BLaER1 treated with 17β-estradiol and CSF1 and Interleukin-3, amounts not matched to agents 10 nM and 100 nM (cell line): Measurements from ENCODE around the gene EYA3.
"Not testable (repeated sequence)": the region's sequence is repeated elsewhere in the genome, so short reads cannot be mapped to it uniquely, and the experiment has no call there.

Source experiments
- H3K27ac ChIP-seq, 11 experiments: shearing (Covaris generic); formaldehyde crosslinking; 2 replicates each; pipeline ENCODE4 v1.8.1; 2022
- H3K27me3 ChIP-seq, 11 experiments: shearing (Covaris generic); formaldehyde crosslinking; 2 replicates each; pipeline ENCODE4 v1.8.1; 2022
- H3K36me3 ChIP-seq, 11 experiments: shearing (Covaris generic); formaldehyde crosslinking; 2 replicates each; pipeline ENCODE4 v1.8.1; 2022
- H3K4me1 ChIP-seq, 10 experiments: shearing (Covaris generic); formaldehyde crosslinking; 2 replicates each; pipeline ENCODE4 v1.8.1; 2022
- H3K4me2 ChIP-seq, 11 experiments: shearing (Covaris generic); formaldehyde crosslinking; 2 replicates each; pipeline ENCODE4 v1.8.1; 2022
- H3K4me3 ChIP-seq, 10 experiments: shearing (Covaris generic); formaldehyde crosslinking; 2 replicates each; pipeline ENCODE4 v1.8.1; 2022
- H3K9ac ChIP-seq, 11 experiments: shearing (Covaris generic); formaldehyde crosslinking; 2 replicates each; pipeline ENCODE4 v1.8.1; 2022
- H3K9me3 ChIP-seq, 11 experiments: shearing (Covaris generic); formaldehyde crosslinking; replicated peaks in 1 of 11; 2 replicates each; pipeline ENCODE4 v1.8.1; 2022
- H4K20me1 ChIP-seq, 11 experiments: shearing (Covaris generic); formaldehyde crosslinking; 2 replicates each; pipeline ENCODE4 v1.8.1; 2022
- Cebpa-rat ChIP-seq, 11 experiments: shearing (Covaris generic); IDR thresholded peaks; 2 replicates each; pipeline ENCODE4 v1.8.1; 2022

Gene EYA3

DNA sequence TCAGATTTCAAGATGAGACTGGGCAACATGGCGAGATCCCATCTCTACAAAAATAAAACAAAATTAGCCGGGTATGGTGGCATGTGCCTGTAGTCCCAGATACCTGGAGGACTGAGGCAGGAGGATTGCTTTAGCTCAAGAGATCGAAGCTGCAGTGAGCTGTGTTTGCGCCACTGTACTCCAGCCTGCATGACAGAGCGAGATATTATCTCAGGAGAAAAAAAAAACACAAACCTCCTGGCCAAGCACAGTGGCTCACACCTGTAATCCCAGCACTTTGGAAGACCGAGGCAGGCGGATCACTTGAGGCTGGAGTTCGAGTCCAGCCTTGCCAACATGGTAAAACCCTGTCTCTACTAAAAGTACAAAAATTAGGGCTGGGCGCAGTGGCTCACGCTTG, 85.8 kb downstream of the EYA3 start:
- TF ChIP-seq Cebpa-rat (IDR thresholded peaks at IDR 0.05), result no peak
- H3K36me3 ChIP-seq, result peaks cover 64 to 99% (median 89%) of the 10 kb centered on the region in 11 experiments
- no peak overlapping the region for H3K4me2 ChIP-seq
- no peaks in the 10 kb centered on the region for H3K27me3 ChIP-seq
- no peaks in the 10 kb centered on the region for H3K4me1 ChIP-seq
- no peak overlapping the region for H3K9ac ChIP-seq
- no peak overlapping the region for H3K27ac ChIP-seq
- H3K9me3 ChIP-seq, result no peaks in the 10 kb centered on the region
- H3K4me3 ChIP-seq, result no peak overlapping the region
- no peaks in the 10 kb centered on the region; a peak in 1 of 22 replicates for H4K20me1 ChIP-seq

DNA sequence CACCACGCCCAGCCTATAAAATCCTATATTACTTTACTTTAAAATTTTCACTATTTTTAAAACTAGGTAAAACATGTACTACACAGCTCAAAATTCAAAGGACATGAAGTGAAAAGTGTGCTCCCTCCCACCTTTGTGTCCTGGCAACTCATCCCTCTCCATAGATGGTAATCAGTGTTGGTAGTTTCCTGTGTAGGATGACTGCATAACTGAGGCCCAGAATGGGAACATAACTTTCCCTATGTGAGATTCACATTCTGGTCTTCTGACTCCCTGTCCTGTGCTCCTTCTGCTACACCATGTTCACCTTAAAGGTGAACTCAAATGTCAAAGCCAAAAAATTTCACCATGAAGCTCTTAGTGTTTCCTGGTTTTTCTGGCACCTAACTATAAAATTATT, 89.4 kb downstream of the EYA3 start:
- peaks cover 0 to 13% (median 0%) of the 10 kb centered on the region in 10 experiments; a peak in 6 of 20 replicates for H3K4me1 ChIP-seq
- H3K4me2 ChIP-seq, result no peak overlapping the region
- peaks cover 88 to 98% (median 94%) of the 10 kb centered on the region in 11 experiments for H3K36me3 ChIP-seq
- no peak overlapping the region for H3K27ac ChIP-seq
- H3K4me3 ChIP-seq, result no peak overlapping the region
- no peaks in the 10 kb centered on the region for H3K9me3 ChIP-seq
- no peaks in the 10 kb centered on the region; a peak in 1 of 22 replicates for H4K20me1 ChIP-seq
- H3K9ac ChIP-seq, result no peak overlapping the region
- TF ChIP-seq Cebpa-rat (IDR thresholded peaks at IDR 0.05), result no peak
- H3K27me3 ChIP-seq, result no peaks in the 10 kb centered on the region

- Histone ChIP-seq H3K36me3 (peaks cover 88 to 100% (median 99%) of the 10 kb centered on the region in 11 experiments), H3K4me2 (peak overlapping the region in 2 of 11 experiments; percentile 46 to 66; a peak in 4 of 22 replicates)
- H3K27ac ChIP-seq, result not testable (repeated sequence)
These were observed 93.9 kb downstream of the EYA3 start for GRCh38 chr1:27994526-27994925.

GRCh38 chr1:27994060-27994459, 94.3 kb downstream of the EYA3 start:
- no peaks in the 10 kb centered on the region for H3K27me3 ChIP-seq
- peak overlapping the region in 2 of 11 experiments; percentile 46 to 66; a peak in 4 of 22 replicates for H3K4me2 ChIP-seq
- H4K20me1 ChIP-seq, result no peaks in the 10 kb centered on the region; a peak in 1 of 22 replicates
- H3K27ac ChIP-seq, result no peak overlapping the region
- TF ChIP-seq Cebpa-rat (IDR thresholded peaks at IDR 0.05), result no peak
- peaks cover 88 to 100% (median 99%) of the 10 kb centered on the region in 11 experiments for H3K36me3 ChIP-seq
- no peaks in the 10 kb centered on the region for H3K9me3 ChIP-seq
- no peak overlapping the region for H3K4me3 ChIP-seq
- peaks cover 8 to 38% (median 10%) of the 10 kb centered on the region in 10 experiments; a peak in 19 of 20 replicates for H3K4me1 ChIP-seq
- H3K9ac ChIP-seq, result no peak overlapping the region

More at GRCh38 chr1:27994526-27994925, 93.9 kb downstream of the EYA3 start:
- H3K4me3 ChIP-seq, H3K27me3 ChIP-seq, H4K20me1 ChIP-seq, H3K9ac ChIP-seq, H3K9me3 ChIP-seq: not testable (repeated sequence)
- peaks cover 8 to 38% (median 10%) of the 10 kb centered on the region in 10 experiments; a peak in 19 of 20 replicates for H3K4me1 ChIP-seq

DNA sequence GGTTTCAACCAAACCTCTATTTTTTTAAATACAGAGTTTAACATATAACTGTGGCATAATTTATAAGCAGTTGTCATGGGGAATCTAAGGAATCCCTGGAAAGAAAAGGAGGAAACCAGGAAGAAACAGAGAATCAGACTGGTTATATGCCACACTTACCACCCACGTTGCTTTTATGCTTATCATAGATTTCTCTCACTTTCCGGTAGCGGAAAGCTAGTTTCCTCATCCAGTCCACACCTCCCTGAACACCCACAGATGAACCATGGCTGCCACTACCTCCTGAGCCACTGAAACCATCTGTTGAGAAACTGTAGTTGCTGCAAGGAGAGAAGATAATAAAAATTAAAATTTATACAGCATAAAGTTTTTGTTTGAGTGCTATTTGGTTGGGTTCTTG, 95.2 kb downstream of the EYA3 start:
- no peak for TF ChIP-seq Cebpa-rat (IDR thresholded peaks at IDR 0.05)
- H3K36me3 ChIP-seq, result peaks cover 88 to 100% (median 99%) of the 10 kb centered on the region in 11 experiments
- H3K4me1 ChIP-seq, result peaks cover 8 to 38% (median 10%) of the 10 kb centered on the region in 10 experiments; a peak in 19 of 20 replicates
- H3K9ac ChIP-seq, result no peak overlapping the region
- 0 out of 22 replicates have a peak overlapping the region, but pooled peaks of 1 of the 11 experiments have one; percentile 2 for H3K27ac ChIP-seq
- H4K20me1 ChIP-seq, result no peaks in the 10 kb centered on the region; a peak in 1 of 22 replicates
- H3K4me3 ChIP-seq, result no peak overlapping the region
- H3K27me3 ChIP-seq, result no peaks in the 10 kb centered on the region
- no peaks in the 10 kb centered on the region for H3K9me3 ChIP-seq
- H3K4me2 ChIP-seq, result peak overlapping the region in 2 of 11 experiments; percentile 46 to 66; a peak in 3 of 22 replicates

- Histone ChIP-seq H3K9me3 (no peaks in the 10 kb centered on the region), H3K27me3 (no peaks in the 10 kb centered on the region), H3K9ac (no peak overlapping the region), H3K4me3 (no peak overlapping the region), H3K36me3 (peaks cover 88 to 100% (median 98%) of the 10 kb centered on the region in 11 experiments), H3K27ac (peak overlapping the region in 5 of 11 experiments; percentile 1 to 19 (median 4); a peak in 3 of 22 replicates), H3K4me1 (peaks cover 8 to 38% (median 10%) of the 10 kb centered on the region in 10 experiments; a peak in 19 of 20 replicates), H4K20me1 (no peaks in the 10 kb centered on the region; a peak in 1 of 22 replicates), H3K4me2 (peak overlapping the region; percentile 1 to 66 (median 21); a peak in 17 of 22 replicates)
- no peak for TF ChIP-seq Cebpa-rat (IDR thresholded peaks at IDR 0.05)
These were observed 96.1 kb downstream of the EYA3 start for GRCh38 chr1:27992276-27992675.

DNA sequence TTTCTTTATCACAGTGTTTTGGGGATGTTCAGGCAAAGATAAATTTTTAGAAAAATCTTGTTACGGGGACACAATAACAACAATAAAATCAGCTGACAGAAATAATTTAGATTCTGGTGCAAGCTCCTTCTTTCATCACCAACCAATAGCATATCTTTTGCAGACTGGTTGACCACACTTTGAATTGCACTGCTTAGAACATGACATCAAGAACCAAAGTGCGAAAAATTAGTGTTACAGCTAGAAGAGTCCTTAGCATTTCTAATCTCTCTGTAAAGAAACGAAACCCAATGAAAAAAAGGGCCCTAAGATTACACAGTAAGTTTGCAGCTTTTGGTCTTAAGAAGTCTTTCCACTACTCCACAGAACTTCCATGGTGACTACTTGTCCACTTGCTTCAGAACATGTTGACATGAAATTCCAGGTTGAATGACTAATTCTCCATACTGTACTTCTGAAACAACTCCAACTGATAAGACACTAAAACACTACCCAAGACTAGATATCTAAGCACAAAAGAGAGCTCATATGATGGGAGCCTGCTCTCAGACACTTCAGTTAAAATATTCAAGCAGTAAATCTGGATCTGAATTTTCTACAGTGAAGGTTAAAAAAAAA, 97.4 kb downstream of the EYA3 start:
- Histone ChIP-seq H4K20me1 (no peaks in the 10 kb centered on the region; a peak in 1 of 22 replicates), H3K9me3 (no peaks in the 10 kb centered on the region), H3K4me1 (peaks cover 8 to 38% (median 10%) of the 10 kb centered on the region in 10 experiments; a peak in 19 of 20 replicates), H3K27ac (no peak overlapping the region), H3K36me3 (peaks cover 85 to 100% (median 94%) of the 10 kb centered on the region in 11 experiments), H3K9ac (no peak overlapping the region), H3K4me2 (no peak overlapping the region), H3K4me3 (no peak overlapping the region), H3K27me3 (no peaks in the 10 kb centered on the region)
- no peak for TF ChIP-seq Cebpa-rat (IDR thresholded peaks at IDR 0.05)

DNA sequence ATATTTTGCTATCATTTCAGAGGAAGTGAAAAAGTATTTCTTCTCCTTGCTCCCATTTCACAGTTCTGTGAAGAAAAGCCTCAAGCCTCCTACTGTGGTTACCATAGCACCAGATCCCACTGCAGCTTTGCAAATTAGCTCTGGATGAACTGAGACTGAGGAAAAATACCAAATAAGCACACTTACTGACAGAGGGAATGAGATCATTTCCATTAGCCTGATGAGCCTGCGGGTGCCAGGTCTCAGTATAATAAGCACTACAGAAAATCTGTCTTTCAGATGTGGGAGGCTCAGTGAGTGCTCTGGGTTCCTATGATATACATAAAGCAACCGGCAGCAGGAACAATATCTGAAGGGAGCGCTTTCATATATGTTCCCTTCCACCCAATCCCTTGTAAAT, 107.3 kb downstream of the EYA3 start:
- no peak overlapping the region for H3K4me3 ChIP-seq
- H3K9me3 ChIP-seq, result no peaks in the 10 kb centered on the region
- no peak overlapping the region for H3K4me2 ChIP-seq
- H3K36me3 ChIP-seq, result peaks cover 18 to 68% (median 33%) of the 10 kb centered on the region in 11 experiments; a peak in 21 of 22 replicates
- no peak overlapping the region for H3K27ac ChIP-seq
- no peaks in the 10 kb centered on the region for H3K27me3 ChIP-seq
- TF ChIP-seq Cebpa-rat (IDR thresholded peaks at IDR 0.05), result no peak
- peak overlapping the region in 1 of 11 experiments; percentile 24; a peak in 1 of 22 replicates for H3K9ac ChIP-seq
- peaks cover 0 to 26% (median 5%) of the 10 kb centered on the region in 10 experiments; a peak in 9 of 20 replicates for H3K4me1 ChIP-seq
- no peaks in the 10 kb centered on the region for H4K20me1 ChIP-seq

- Histone ChIP-seq H3K9ac (peak overlapping the region in 3 of 11 experiments; percentile 2 to 24 (median 11); a peak in 1 of 22 replicates), H3K27me3 (no peaks in the 10 kb centered on the region), H3K4me1 (peaks cover 0 to 26% (median 5%) of the 10 kb centered on the region in 10 experiments; a peak in 9 of 20 replicates), H4K20me1 (no peaks in the 10 kb centered on the region), H3K9me3 (no peaks in the 10 kb centered on the region), H3K36me3 (peaks cover 22 to 68% (median 34%) of the 10 kb centered on the region in 11 experiments), H3K27ac (0 out of 22 replicates have a peak overlapping the region, but pooled peaks of 1 of the 11 experiments have one; percentile 15), H3K4me3 (no peak overlapping the region), H3K4me2 (no peak overlapping the region)
- TF ChIP-seq Cebpa-rat (IDR thresholded peaks at IDR 0.05), result no peak
These were observed 108.1 kb downstream of the EYA3 start for GRCh38 chr1:27980216-27980845.
